GM12878 (cell line): ENCODE results near the gene CAB39. TPM values are rescaled to one million over a fixed set of nuclear protein-coding genes. Genes with fewer than 3 reads are reported as not detected.

ENCODE experiments used
- ATAC-seq: fragments of 200-7000 bp; cut with Tn5 transposase; 3 replicates; pipeline ENCODE4 v1.9.1; 2020; ENCODE audit warnings: mild to moderate bottlenecking, moderate library complexity
- BruUV-seq: library from RNA; stranded (reverse); fragments of 400-500 nt; replicated peaks from 2 replicates; lab custom pipeline; 2021; lab: Mats Ljungman, UMichigan
- CTCF ChIA-PET: fragments of 300-600 bp; sonication (Branson Sonifier 250); formaldehyde crosslinking; extraction: SDS; loops from one replicate; lab custom pipeline; 2021; ENCODE audit warnings: inconsistent platforms; lab: Yijun Ruan, JAX
- POLR2A ChIA-PET: fragments of 350-600 bp; formaldehyde crosslinking; extraction: SDS; loops from one replicate; lab custom pipeline; 2021; ENCODE audit warnings: inconsistent platforms; lab: Charles Lee
- RAD21 ChIA-PET: fragments of 300-600 bp; sonication (Branson Sonifier 250); formaldehyde crosslinking; loops from one replicate; lab custom pipeline; 2023; ENCODE audit warnings: antibody characterized with exemption; ENCODE audit not compliant: unreplicated experiment; lab: Charles Lee
- SMC1A ChIA-PET: fragments of 300-600 bp; sonication (Branson Sonifier 250); formaldehyde crosslinking; loops from one replicate; lab custom pipeline; 2023; ENCODE audit not compliant: unreplicated experiment, uncharacterized antibody; lab: Charles Lee
- DNase-seq: peaks from one replicate; pipeline ENCODE4 v3.0.0-alpha.2; 2011; ENCODE audit warnings: low read depth, low spot score
- FAIRE-seq: peaks from 3 replicates; lab custom pipeline; 2011; peaks lifted over from hg19 to GRCh38; lab: Jason Lieb, UNC
- H2AFZ ChIP-seq: 2 replicates; pipeline ENCODE4 v1.6.0; 2011; ENCODE audit warnings: low read depth, low read length, control low read depth; ENCODE audit not compliant: control insufficient read depth
- H3K27ac ChIP-seq: 2 replicates; pipeline ENCODE4 v1.5.1; 2011; ENCODE audit warnings: control low read depth; ENCODE audit not compliant: control insufficient read depth, insufficient read depth
- H3K27me3 ChIP-seq, 2 experiments: replicated peaks in 1 of 2; 2 replicates each; pipeline versions ENCODE4 v1.6.0 to v1.6.1; 2011; ENCODE audit warnings: low read length in 1 of 2; ENCODE audit not compliant: control insufficient read depth in 2 of 2, insufficient read depth in 2 of 2
- H3K36me3 ChIP-seq, 2 experiments: 2 replicates each; pipeline ENCODE4 v1.5.1; 2011; ENCODE audit warnings: low read length in 1 of 2; ENCODE audit not compliant: control insufficient read depth in 2 of 2, insufficient read depth in 2 of 2
- H3K4me1 ChIP-seq: 2 replicates; pipeline ENCODE4 v1.6.1; 2011; ENCODE audit warnings: mild to moderate bottlenecking, low read length, moderate library complexity, mixed read lengths; ENCODE audit not compliant: control insufficient read depth, insufficient read depth
- H3K4me2 ChIP-seq: 2 replicates; pipeline ENCODE4 v1.6.0; 2011; ENCODE audit warnings: control low read depth; ENCODE audit not compliant: control insufficient read depth, insufficient read depth
- H3K4me3 ChIP-seq: fragments of 200-600 bp; sonication (generic); 2 replicates; pipeline ENCODE4 v1.5.1; 2016
- H3K79me2 ChIP-seq: 2 replicates; pipeline ENCODE4 v1.6.0; 2011; ENCODE audit warnings: low read length; ENCODE audit not compliant: control insufficient read depth, insufficient read depth
- H3K9ac ChIP-seq: 2 replicates; pipeline ENCODE4 v1.8.0; 2011; ENCODE audit warnings: low read length, control low read depth, mixed read lengths; ENCODE audit not compliant: control insufficient read depth, insufficient read depth
- H3K9me3 ChIP-seq: replicated peaks from 3 replicates; pipeline ENCODE4 v1.5.1; 2011; ENCODE audit warnings: mild to moderate bottlenecking, low read length; ENCODE audit not compliant: control insufficient read depth, insufficient read depth
- H4K20me1 ChIP-seq: 2 replicates; pipeline ENCODE4 v1.6.0; 2011; ENCODE audit not compliant: control insufficient read depth, insufficient read depth
- CBX5 ChIP-seq: sonication (generic); IDR thresholded peaks from 2 replicates; pipeline ENCODE4 v1.6.1; 2016; ENCODE audit warnings: low read depth, moderate library complexity, mild to moderate bottlenecking, inconsistent platforms
- CREB1 ChIP-seq: IDR thresholded peaks from 2 replicates; pipeline ENCODE4 v1.6.1; 2012; ENCODE audit warnings: low read depth, mild to moderate bottlenecking, inconsistent platforms
- FOXM1 ChIP-seq: IDR thresholded peaks from 2 replicates; pipeline ENCODE4 v1.6.1; 2012; ENCODE audit warnings: low read depth, mild to moderate bottlenecking, inconsistent platforms, low read length, moderate library complexity
- IKZF1 ChIP-seq: fragments of 450-650 bp; conservative IDR thresholded peaks from 2 replicates; pipeline ENCODE4 v1.6.1; 2017; ENCODE audit warnings: antibody characterized with exemption, mild to moderate bottlenecking
- TARDBP ChIP-seq: IDR thresholded peaks from 2 replicates; pipeline ENCODE4 v1.6.1; 2016; ENCODE audit warnings: borderline replicate concordance
- WGBS: methylation state at CpG from one replicate; pipeline ENCODE4 v1.1.6; 2016; ENCODE audit warnings: low lambda C conversion rate; ENCODE audit not compliant: insufficient replicate concordance, insufficient coverage; ENCODE audit errors: missing lambda C conversion rate; 5-methylcytosine and 5-hydroxymethylcytosine counted together
- in situ Hi-C: fragments of 300-500 bp; cut with MboI; formaldehyde crosslinking; loops from 9 replicates; pipeline ENCODE4 v1.14.3; 2018; ENCODE audit warnings: mixed read lengths
- intact Hi-C: fragments of 100-400 bp; cut with micrococcal nuclease; formaldehyde crosslinking; loops from one replicate; pipeline ENCODE4 v1.14.2; 2022; ENCODE audit not compliant: unreplicated experiment
- polyA plus RNA-seq, 11 experiments: library from polyadenylated mRNA; depleted of rRNA in 4 of 11; unstranded in 6 of 11; stranded (reverse) in 5 of 11; fragments of >200 nt; fragmentation: Nextera tagmentation in 4 of 11; fragmentation: Illumina TruSeq in 1 of 11; extraction: Ambion mirVana in 4 of 11; extraction: Trizol in 1 of 11; gene quantifications; 1 replicate in 1 of 11; 2 replicates in 10 of 11; pipeline versions ENCODE4 v1.2.1 to v1.2.3, GENCODE V29; 2011 to 2016; ENCODE audit warnings: inconsistent platforms in 2 of 11, missing spikeins in 2 of 11, low read depth in 1 of 11
- total RNA-seq, 4 experiments: library from RNA; depleted of rRNA in 3 of 4; stranded (reverse); fragments of >200 nt in 3 of 4; fragmentation: Illumina TruSeq in 1 of 4; extraction: Trizol in 1 of 4; gene quantifications; 2 replicates each; pipeline versions ENCODE4 v1.2.1 to v1.2.3, GENCODE V29; 2013 to 2021
- TF ChIP-seq, protein P1 (sequence below): fragments of 450-650 bp; IDR thresholded peaks from 2 replicates; pipeline ENCODE4 v1.6.1; 2016; ENCODE audit warnings: mild to moderate bottlenecking

The CAB39 gene
- total and polyA plus RNA-seq, 10 of the 15 experiments (the other 5 are each of a cell fraction or from before 2014, with no cell fraction given), result 13.3 to 129 (median 62.9) TPM

DNA sequence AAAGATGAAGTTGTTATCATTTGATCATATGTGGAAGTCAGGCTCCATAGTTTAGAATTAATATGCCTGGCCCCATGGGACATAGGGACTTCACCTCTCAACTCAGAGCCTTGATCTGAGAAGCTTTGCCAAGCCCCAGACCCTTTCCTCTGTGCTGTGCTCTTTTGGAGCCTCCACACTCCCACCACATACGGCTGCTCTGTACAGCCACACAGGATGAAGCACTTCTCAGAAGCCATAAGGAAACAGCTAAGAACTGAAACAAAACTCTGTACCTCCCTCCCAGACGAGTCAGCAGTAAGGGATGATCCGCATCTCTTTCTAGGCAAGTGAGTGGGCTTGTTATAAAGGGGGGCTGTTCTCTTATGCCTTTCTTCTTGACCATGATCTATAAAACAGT lies 66.5 kb downstream of the CAB39 start:
- intact Hi-C loops (loop anchor here (2.0 to 5.0 kb wide), 2 partner anchors 18 to 117 kb away; no protein-coding TSS in a partner anchor), in situ Hi-C loops (no loop called here)
- POLR2A ChIA-PET, result interaction anchor here (0.8 to 1.4 kb wide), 4 partner anchors 19 to 116 kb away, joined by 3 to 4 read pairs (median 3); no protein-coding TSS in a partner anchor
- RAD21 ChIA-PET, result interaction anchor here (0.8 to 1.7 kb wide), 4 partner anchors 9 to 110 kb away, joined by 3 to 6 read pairs (median 4); no protein-coding TSS in a partner anchor
- H3K9me3 ChIP-seq, result peaks cover 6% of the 10 kb centered on the region; the same call in 2 of the 3 replicates
- SMC1A ChIA-PET, result interaction anchor here (1.0 to 3.3 kb wide), 5 partner anchors 15 to 65 kb away, joined by 3 to 15 read pairs (median 5); no protein-coding TSS in a partner anchor
- H3K4me2 ChIP-seq, result no peak overlapping the region
- H3K36me3 ChIP-seq, result peaks cover 8 to 28% of the 10 kb centered on the region in 2 experiments; a peak in 3 of 4 replicates
- FAIRE-seq, result no peak
- no TSS peak for BruUV-seq
- no peak for DNase-seq
- peak overlapping the region; percentile 36; the same call in 1 of the 2 replicates for H3K27ac ChIP-seq
- H3K4me3 ChIP-seq, result no peak overlapping the region
- TF ChIP-seq, protein P1, sequence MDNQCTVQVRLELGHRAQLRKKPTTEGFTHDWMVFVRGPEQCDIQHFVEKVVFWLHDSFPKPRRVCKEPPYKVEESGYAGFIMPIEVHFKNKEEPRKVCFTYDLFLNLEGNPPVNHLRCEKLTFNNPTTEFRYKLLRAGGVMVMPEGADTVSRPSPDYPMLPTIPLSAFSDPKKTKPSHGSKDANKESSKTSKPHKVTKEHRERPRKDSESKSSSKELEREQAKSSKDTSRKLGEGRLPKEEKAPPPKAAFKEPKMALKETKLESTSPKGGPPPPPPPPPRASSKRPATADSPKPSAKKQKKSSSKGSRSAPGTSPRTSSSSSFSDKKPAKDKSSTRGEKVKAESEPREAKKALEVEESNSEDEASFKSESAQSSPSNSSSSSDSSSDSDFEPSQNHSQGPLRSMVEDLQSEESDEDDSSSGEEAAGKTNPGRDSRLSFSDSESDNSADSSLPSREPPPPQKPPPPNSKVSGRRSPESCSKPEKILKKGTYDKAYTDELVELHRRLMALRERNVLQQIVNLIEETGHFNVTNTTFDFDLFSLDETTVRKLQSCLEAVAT, result no peak
- TF ChIP-seq FOXM1 (no peak), CREB1 (0 out of 2 replicates have a peak, but pooled peaks have one; percentile 5), TARDBP (no peak), IKZF1 (0 out of 2 replicates have a peak, but pooled peaks have one; percentile 14), CBX5 (0 out of 2 replicates have a peak, but pooled peaks have one; percentile 2)
- peaks cover 31% of the 10 kb centered on the region for H3K79me2 ChIP-seq
- no peak overlapping the region for H2AFZ ChIP-seq
- H3K9ac ChIP-seq, result no peak overlapping the region
- 62% methylated on average over 3 of the region's 3 CpGs for WGBS
- no peaks in the 10 kb centered on the region for H3K27me3 ChIP-seq
- CTCF ChIA-PET, result interaction anchor here (0.8 to 2.5 kb wide), 5 partner anchors 12 to 142 kb away, joined by 3 to 8 read pairs (median 5); no protein-coding TSS in a partner anchor
- ATAC-seq, result peak; percentile 64
- H3K4me1 ChIP-seq, result peaks cover 18% of the 10 kb centered on the region
- H4K20me1 ChIP-seq, result no peaks in the 10 kb centered on the region
